Measurements from ENCODE around the gene CGNL1. TPM values are rescaled to one million over a fixed set of nuclear protein-coding genes. Genes with fewer than 3 reads are reported as not detected.

Gene CGNL1
- total RNA-seq, 1 donor from 2014 or later: 7.1 TPM

DNA sequence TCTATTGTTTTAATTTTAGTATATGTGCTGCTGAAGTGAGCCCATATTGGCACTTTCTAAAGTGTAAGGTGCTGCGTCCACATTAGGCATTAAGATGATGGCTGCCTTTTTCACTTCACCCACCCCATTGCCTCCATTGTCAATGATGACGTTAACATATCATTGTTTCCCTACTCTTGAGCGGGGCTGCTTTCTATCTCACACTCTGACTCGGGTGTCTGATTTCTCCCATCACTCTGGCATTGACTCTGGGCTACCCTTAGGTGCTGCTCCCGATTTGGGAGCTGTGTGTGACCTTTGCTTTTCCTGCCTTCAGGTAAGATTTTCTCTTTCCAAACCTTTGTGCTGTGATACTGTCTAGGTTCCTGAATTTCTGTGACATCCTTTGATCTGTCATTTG is 28.8 kb downstream of the CGNL1 start:
- no peak for TF ChIP-seq CTCF (IDR thresholded peaks at IDR 0.05)
- H3K4me1 Mint-ChIP-seq (ENCODE audit: low read depth): peaks cover 13% of the 10 kb centered on the region
- H3K27ac Mint-ChIP-seq (ENCODE audit: unreplicated experiment): no peak overlapping the region

DNA sequence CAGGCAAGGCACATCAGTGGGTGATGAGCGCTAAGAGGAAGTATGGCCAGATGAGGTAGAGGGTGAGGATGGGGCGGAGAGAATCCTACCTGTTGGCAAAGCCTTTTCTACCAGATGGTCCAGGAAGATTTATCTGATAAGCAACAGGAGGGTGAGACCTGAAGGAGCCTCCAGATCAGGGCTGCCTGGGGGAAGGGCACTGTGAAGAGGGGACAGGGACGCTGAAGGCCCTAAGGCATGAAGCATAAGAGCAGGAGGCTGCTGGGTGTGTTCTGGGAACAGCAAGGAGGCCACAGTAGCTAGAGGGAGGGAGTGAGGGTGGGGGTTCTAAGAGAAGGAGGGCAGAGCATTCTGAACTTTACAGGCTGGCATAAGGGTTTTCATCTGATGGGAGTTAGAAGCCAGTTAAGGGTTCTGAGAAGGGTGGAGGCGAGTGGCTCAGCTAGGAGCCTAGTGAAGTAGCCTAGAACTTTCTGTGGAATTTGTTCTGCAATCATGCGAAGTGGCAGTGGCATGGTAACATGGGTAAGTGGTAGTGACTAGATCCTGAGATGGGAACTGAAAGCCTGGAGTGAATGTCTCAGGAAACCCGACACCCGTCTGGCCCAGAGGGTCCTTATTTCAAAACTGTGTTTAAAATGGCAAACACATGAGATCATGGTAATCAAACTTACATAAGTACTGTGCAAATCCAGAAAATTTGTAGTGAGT is 29.9 kb downstream of the CGNL1 start:
- no peak overlapping the region for H3K27ac Mint-ChIP-seq (ENCODE audit: unreplicated experiment)
- peaks cover 3% of the 10 kb centered on the region for H3K36me3 Mint-ChIP-seq (ENCODE audit: low read depth)
- no peak overlapping the region for H3K4me3 Mint-ChIP-seq (ENCODE audit: unreplicated experiment)
- no peak for TF ChIP-seq CTCF (IDR thresholded peaks at IDR 0.05)
- H3K4me1 Mint-ChIP-seq (ENCODE audit: low read depth): peaks cover 13% of the 10 kb centered on the region
- H3K27me3 Mint-ChIP-seq (ENCODE audit: low read depth): no peaks in the 10 kb centered on the region
- no peak for DNase-seq (ENCODE audit: low spot score)
- H3K9me3 Mint-ChIP-seq (ENCODE audit: low read depth): peaks cover 3% of the 10 kb centered on the region

More for the DNA sequence above, 28.8 kb downstream of the CGNL1 start:
- H3K9me3 Mint-ChIP-seq (ENCODE audit: low read depth): peaks cover 3% of the 10 kb centered on the region
- H3K4me3 Mint-ChIP-seq (ENCODE audit: unreplicated experiment): no peak overlapping the region
- no peaks in the 10 kb centered on the region for H3K27me3 Mint-ChIP-seq (ENCODE audit: low read depth)
- DNase-seq (ENCODE audit: low spot score): no peak
- peaks cover 3% of the 10 kb centered on the region for H3K36me3 Mint-ChIP-seq (ENCODE audit: low read depth)

GRCh38 chr15:57410373-57410772 is 34.1 kb downstream of the CGNL1 start:
- Mint-ChIP-seq H3K36me3 (ENCODE audit: low read depth) (peaks cover 3% of the 10 kb centered on the region), H3K27me3 (ENCODE audit: low read depth) (no peaks in the 10 kb centered on the region), H3K4me3 (ENCODE audit: unreplicated experiment) (no peak overlapping the region), H3K9me3 (ENCODE audit: low read depth) (no peaks in the 10 kb centered on the region), H3K4me1 (ENCODE audit: low read depth) (peaks cover 4% of the 10 kb centered on the region), H3K27ac (ENCODE audit: unreplicated experiment) (no peak overlapping the region)
- no peak for DNase-seq (ENCODE audit: low spot score)
- no peak for TF ChIP-seq CTCF (IDR thresholded peaks at IDR 0.05)

GRCh38 chr15:57411945-57412768 is 35.9 kb downstream of the CGNL1 start:
- Mint-ChIP-seq H3K9me3 (ENCODE audit: low read depth) (no peaks in the 10 kb centered on the region), H3K36me3 (ENCODE audit: low read depth) (peaks cover 3% of the 10 kb centered on the region), H3K27ac (ENCODE audit: unreplicated experiment) (no peak overlapping the region), H3K4me1 (ENCODE audit: low read depth) (peaks cover 4% of the 10 kb centered on the region), H3K4me3 (ENCODE audit: unreplicated experiment) (no peak overlapping the region), H3K27me3 (ENCODE audit: low read depth) (no peaks in the 10 kb centered on the region)
- no peak for DNase-seq (ENCODE audit: low spot score)
- TF ChIP-seq CTCF (IDR thresholded peaks at IDR 0.05): no peak

DNA sequence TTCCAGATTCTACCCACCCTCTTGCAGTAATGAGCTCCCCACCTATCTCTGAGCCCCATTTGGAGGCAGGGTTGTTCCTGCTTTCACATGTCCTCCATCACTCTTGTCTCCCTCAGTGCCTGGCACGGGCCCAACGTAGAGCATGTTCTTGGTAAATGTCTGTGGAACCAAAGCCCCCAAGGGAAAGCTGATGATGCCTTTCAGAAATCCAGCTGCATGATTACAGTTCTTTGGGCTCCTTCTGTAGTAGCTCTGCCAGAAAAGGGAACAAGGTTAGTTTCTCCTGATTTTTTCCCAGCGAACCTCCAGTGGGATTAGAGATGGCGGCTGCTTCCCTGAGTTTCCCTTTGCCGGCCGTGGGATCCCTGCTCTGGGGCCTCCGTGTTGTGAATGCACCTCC is 39.3 kb downstream of the CGNL1 start:
- no peak for TF ChIP-seq CTCF (IDR thresholded peaks at IDR 0.05)
- Mint-ChIP-seq H3K27ac (ENCODE audit: unreplicated experiment) (no peak overlapping the region), H3K4me1 (ENCODE audit: low read depth) (peaks cover 4% of the 10 kb centered on the region), H3K36me3 (ENCODE audit: low read depth) (peaks cover 1% of the 10 kb centered on the region), H3K27me3 (ENCODE audit: low read depth) (no peaks in the 10 kb centered on the region), H3K9me3 (ENCODE audit: low read depth) (peaks cover 4% of the 10 kb centered on the region), H3K4me3 (ENCODE audit: unreplicated experiment) (no peak overlapping the region)
- DNase-seq (ENCODE audit: low spot score): no peak

Measured in chondrocyte (in vitro differentiated cells).